T-cell (primary cell): ENCODE results near the gene COL25A1. TPM values are rescaled to one million over a fixed set of nuclear protein-coding genes. Genes with fewer than 3 reads are reported as not detected.

Experiments used
- ATAC-seq, 4 experiments: fragments of 200-7000 bp in 3 of 4; fragments of 150-1000 bp in 1 of 4; cut with Tn5 transposase; replicated peaks in 1 of 4; 1 replicate in 3 of 4; 2 replicates in 1 of 4; pipeline ENCODE4 v1.10.0; 2021; ENCODE audit warnings: moderate library complexity in 3 of 4, mild to moderate bottlenecking in 2 of 4, moderate number of reproducible peaks in 1 of 4
- CTCF ChIA-PET, 2 donors: fragments of 300-600 bp; sonication (Branson Sonifier 250); formaldehyde crosslinking; loops; one replicate each; lab custom pipeline; 2022; ENCODE audit warnings: antibody characterized with exemption in 2 of 2; lab: Charles Lee
- POLR2A ChIA-PET, 2 donors: fragments of 300-600 bp; sonication (Branson Sonifier 250); formaldehyde crosslinking; loops; one replicate each; lab custom pipeline; 2022; ENCODE audit warnings: antibody characterized with exemption in 2 of 2; lab: Charles Lee
- DNase-seq, 35 experiments: peaks; one replicate each; pipeline versions ENCODE4 v3.0.0 to v3.0.0-alpha.2; 2013 to 2023
- H3K27ac ChIP-seq: one replicate; pipeline ENCODE4 v1.5.1; 2013; ENCODE audit warnings: low read length
- H3K27me3 ChIP-seq, 2 experiments: replicated peaks in 1 of 2; 1 replicate in 1 of 2; 2 replicates in 1 of 2; pipeline versions ENCODE4 v1.6.1 to v1.7.0; 2013; ENCODE audit warnings: low read length in 1 of 2, mixed read lengths in 1 of 2; ENCODE audit not compliant: control insufficient read depth in 2 of 2, insufficient read depth in 2 of 2; ENCODE audit errors: extremely low read depth in 1 of 2
- H3K36me3 ChIP-seq, 2 donors: 1 replicate in 1 of 2; 2 replicates in 1 of 2; pipeline versions ENCODE4 v1.6.1 to v1.7.0; 2013; ENCODE audit warnings: low read length in 1 of 2; ENCODE audit not compliant: control insufficient read depth in 2 of 2, insufficient read depth in 1 of 2; ENCODE audit errors: extremely low read depth in 1 of 2
- H3K4me1 ChIP-seq, 2 experiments: 1 replicate in 1 of 2; 2 replicates in 1 of 2; pipeline versions ENCODE4 v1.6.1 to v1.7.0; 2013; ENCODE audit warnings: low read length in 2 of 2, mixed read lengths in 1 of 2; ENCODE audit not compliant: insufficient read depth in 2 of 2, control insufficient read depth in 1 of 2; ENCODE audit errors: extremely low read depth in 1 of 2
- H3K4me3 ChIP-seq, 2 donors: 1 replicate in 1 of 2; 2 replicates in 1 of 2; pipeline versions ENCODE4 v1.5.1 to v1.7.0; 2013; ENCODE audit warnings: mild to moderate bottlenecking in 2 of 2, low read length in 1 of 2, moderate library complexity in 1 of 2; ENCODE audit not compliant: control insufficient read depth in 1 of 2; ENCODE audit errors: extremely low read depth in 1 of 2
- H3K9me3 ChIP-seq: 2 replicates; pipeline ENCODE4 v1.7.0; 2013
- H3K27ac Mint-ChIP-seq, 2 donors: one replicate each; pipeline ENCODE4 v1.8.0; 2020 to 2021; ENCODE audit warnings: mild to moderate bottlenecking in 2 of 2, mixed read lengths in 2 of 2
- H3K27me3 Mint-ChIP-seq, 2 donors: one replicate each; pipeline ENCODE4 v1.8.0; 2021 to 2022; ENCODE audit warnings: mixed read lengths in 2 of 2
- H3K36me3 Mint-ChIP-seq: one replicate; pipeline ENCODE4 v1.8.0; 2021; ENCODE audit warnings: mixed read lengths
- H3K4me1 Mint-ChIP-seq, 3 donors: one replicate each; pipeline ENCODE4 v1.8.0; 2020 to 2022; ENCODE audit warnings: mixed read lengths in 3 of 3, mild to moderate bottlenecking in 1 of 3
- H3K4me3 Mint-ChIP-seq, 3 donors: one replicate each; pipeline ENCODE4 v1.8.0; 2020 to 2022; ENCODE audit warnings: mild to moderate bottlenecking in 3 of 3, mixed read lengths in 3 of 3, moderate library complexity in 3 of 3
- H3K9me3 Mint-ChIP-seq, 3 donors: one replicate each; pipeline ENCODE4 v1.8.0; 2020 to 2022; ENCODE audit warnings: mixed read lengths in 3 of 3
- WGBS: methylation state at CpG from one replicate; pipeline ENCODE4 v1.1.5; 2013; ENCODE audit warnings: missing lambda C conversion rate; ENCODE audit not compliant: insufficient coverage; 5-methylcytosine and 5-hydroxymethylcytosine counted together
- total RNA-seq, 35 experiments: library from RNA in 6 of 35; stranded (reverse) in 6 of 35; fragments of 120-200 nt in 1 of 35; gene quantifications; one replicate each; pipeline versions ENCODE4 v1.2.1 to v1.2.4 and lab custom pipeline; 2013 to 2026

Gene COL25A1
- total RNA-seq, 5 donors from 2014 or later (not counting 1 experiment from before 2014, with no cell fraction given) = 0.53 to 0.56 TPM; not detected in 3

GRCh38 chr4:109166586-109166985, 135.9 kb downstream of the COL25A1 start:
- Mint-ChIP-seq H3K27ac (no peak overlapping the region), H3K9me3 (no peaks in the 10 kb centered on the region), H3K27me3 (peaks cover 7% of the 10 kb centered on the region in 2 donors), H3K4me3 (no peak overlapping the region), H3K36me3 (no peaks in the 10 kb centered on the region), H3K4me1 (no peaks in the 10 kb centered on the region)
- POLR2A ChIA-PET = no interaction called here
- WGBS = no CpG with 5 or more reads among the region's 3 CpGs
- no peak overlapping the region for H3K4me3 ChIP-seq
- no peak for DNase-seq
- H3K27me3 ChIP-seq = peaks cover 0 to 3% of the 10 kb centered on the region in 2 experiments
- CTCF ChIA-PET = interaction anchor here in 1 of 2 donors (1.0 kb wide), 1 partner anchor 11 kb away, joined by 3 read pairs; no protein-coding TSS in a partner anchor
- H3K36me3 ChIP-seq = no peaks in the 10 kb centered on the region
- no peak for ATAC-seq
- H3K9me3 ChIP-seq = no peaks in the 10 kb centered on the region
- H3K27ac ChIP-seq = no peak overlapping the region
- H3K4me1 ChIP-seq = no peaks in the 10 kb centered on the region

- Mint-ChIP-seq H3K4me3 (no peak overlapping the region), H3K27ac (no peak overlapping the region), H3K36me3 (no peaks in the 10 kb centered on the region), H3K27me3 (peaks cover 7% of the 10 kb centered on the region in 2 donors), H3K9me3 (no peaks in the 10 kb centered on the region), H3K4me1 (no peaks in the 10 kb centered on the region)
- Histone ChIP-seq H3K4me3 (no peak overlapping the region), H3K36me3 (no peaks in the 10 kb centered on the region), H3K27me3 (peaks cover 0 to 3% of the 10 kb centered on the region in 2 experiments), H3K4me1 (no peaks in the 10 kb centered on the region), H3K9me3 (no peaks in the 10 kb centered on the region), H3K27ac (no peak overlapping the region)
- ChIA-PET POLR2A (no interaction called here), CTCF (interaction anchor here in 1 of 2 donors (1.0 kb wide), 1 partner anchor 10 kb away, joined by 3 read pairs; no protein-coding TSS in a partner anchor)
- ATAC-seq = no peak
- no peak for DNase-seq
Measured at GRCh38 chr4:109166126-109166525, 136.3 kb downstream of the COL25A1 start.

- ATAC-seq = no peak
- H3K9me3 Mint-ChIP-seq = no peaks in the 10 kb centered on the region
- no peaks in the 10 kb centered on the region for H3K36me3 Mint-ChIP-seq
- H3K27me3 Mint-ChIP-seq = peaks cover 7% of the 10 kb centered on the region in 2 donors
- H3K36me3 ChIP-seq = no peaks in the 10 kb centered on the region
- no peaks in the 10 kb centered on the region for H3K4me1 Mint-ChIP-seq
- H3K4me1 ChIP-seq = no peaks in the 10 kb centered on the region
- H3K27me3 ChIP-seq = peaks cover 0 to 3% of the 10 kb centered on the region in 2 experiments
- H3K27ac Mint-ChIP-seq = no peak overlapping the region
- H3K27ac ChIP-seq = no peak overlapping the region
- H3K4me3 Mint-ChIP-seq = no peak overlapping the region
- DNase-seq = no peak
- ChIA-PET CTCF (no interaction called here), POLR2A (no interaction called here)
- no peak overlapping the region for H3K4me3 ChIP-seq
- no peaks in the 10 kb centered on the region for H3K9me3 ChIP-seq
Measured at GRCh38 chr4:109164011-109164410, 138.4 kb downstream of the COL25A1 start.

GRCh38 chr4:109163493-109163892, 139.0 kb downstream of the COL25A1 start:
- Histone ChIP-seq H3K9me3 (no peaks in the 10 kb centered on the region), H3K27me3 (peaks cover 0 to 3% of the 10 kb centered on the region in 2 experiments), H3K36me3 (no peaks in the 10 kb centered on the region), H3K4me1 (no peaks in the 10 kb centered on the region), H3K4me3 (no peak overlapping the region), H3K27ac (no peak overlapping the region)
- peaks cover 7% of the 10 kb centered on the region in 2 donors for H3K27me3 Mint-ChIP-seq
- ChIA-PET CTCF (no interaction called here), POLR2A (no interaction called here)
- H3K4me1 Mint-ChIP-seq = no peaks in the 10 kb centered on the region
- ATAC-seq (no peak), DNase-seq (no peak)
- no peak overlapping the region for H3K4me3 Mint-ChIP-seq
- no peaks in the 10 kb centered on the region for H3K36me3 Mint-ChIP-seq
- no peak overlapping the region for H3K27ac Mint-ChIP-seq
- H3K9me3 Mint-ChIP-seq = no peaks in the 10 kb centered on the region

- Histone ChIP-seq H3K9me3 (no peaks in the 10 kb centered on the region), H3K27ac (no peak overlapping the region), H3K36me3 (no peaks in the 10 kb centered on the region), H3K27me3 (peaks cover 0 to 3% of the 10 kb centered on the region in 2 experiments), H3K4me3 (no peak overlapping the region), H3K4me1 (no peaks in the 10 kb centered on the region)
- H3K4me1 Mint-ChIP-seq = no peaks in the 10 kb centered on the region
- ChIA-PET POLR2A (no interaction called here), CTCF (no interaction called here)
- ATAC-seq (no peak), DNase-seq (no peak)
- peaks cover 7% of the 10 kb centered on the region in 2 donors for H3K27me3 Mint-ChIP-seq
- H3K36me3 Mint-ChIP-seq = no peaks in the 10 kb centered on the region
- no CpG with 5 or more reads among the region's 3 CpGs for WGBS
- H3K27ac Mint-ChIP-seq = no peak overlapping the region
- no peaks in the 10 kb centered on the region for H3K9me3 Mint-ChIP-seq
- no peak overlapping the region for H3K4me3 Mint-ChIP-seq
Measured at GRCh38 chr4:109162759-109163158, 139.7 kb downstream of the COL25A1 start.

GRCh38 chr4:109160494-109160893, 142.0 kb downstream of the COL25A1 start:
- no peaks in the 10 kb centered on the region for H3K27me3 Mint-ChIP-seq
- H3K9me3 Mint-ChIP-seq = no peaks in the 10 kb centered on the region
- Histone ChIP-seq H3K36me3 (no peaks in the 10 kb centered on the region), H3K4me3 (no peak overlapping the region), H3K27me3 (peaks cover 0 to 3% of the 10 kb centered on the region in 2 experiments), H3K9me3 (no peaks in the 10 kb centered on the region), H3K4me1 (no peaks in the 10 kb centered on the region), H3K27ac (no peak overlapping the region)
- ChIA-PET POLR2A (no interaction called here), CTCF (no interaction called here)
- DNase-seq (no peak), ATAC-seq (no peak)
- no peaks in the 10 kb centered on the region for H3K36me3 Mint-ChIP-seq
- no peak overlapping the region for H3K4me3 Mint-ChIP-seq
- WGBS = 88% methylated on average over 1 of the region's 4 CpGs
- H3K4me1 Mint-ChIP-seq = no peaks in the 10 kb centered on the region
- no peak overlapping the region for H3K27ac Mint-ChIP-seq

- Mint-ChIP-seq H3K4me1 (no peaks in the 10 kb centered on the region), H3K4me3 (no peak overlapping the region), H3K27me3 (peaks cover 0 to 1% of the 10 kb centered on the region in 2 donors), H3K27ac (no peak overlapping the region), H3K36me3 (no peaks in the 10 kb centered on the region), H3K9me3 (no peaks in the 10 kb centered on the region)
- 92% methylated on average over 6 of the region's 7 CpGs for WGBS
- ChIA-PET POLR2A (no interaction called here), CTCF (no interaction called here)
- no peak overlapping the region for H3K27ac ChIP-seq
- H3K4me1 ChIP-seq = no peaks in the 10 kb centered on the region
- H3K27me3 ChIP-seq = no peaks in the 10 kb centered on the region
- ATAC-seq (no peak), DNase-seq (no peak)
- H3K36me3 ChIP-seq = no peaks in the 10 kb centered on the region
- H3K4me3 ChIP-seq = no peak overlapping the region
- H3K9me3 ChIP-seq = no peaks in the 10 kb centered on the region
Measured at GRCh38 chr4:109157696-109158095, 144.8 kb downstream of the COL25A1 start.
